WTC11 (cell line): ENCODE measurements around the gene RUBCN.
"Not testable (repeated sequence)": the region's sequence is repeated elsewhere in the genome, so short reads cannot be mapped to it uniquely, and the experiment has no call there.

Source experiments
- ATF2 ChIP-seq: sonication (generic); formaldehyde crosslinking; IDR thresholded peaks from 2 replicates; pipeline ENCODE4 v1.8.1; 2022; ENCODE audit warnings: low read depth, missing genetic modification reagents, borderline replicate concordance
- ATF3 ChIP-seq: sonication (generic); formaldehyde crosslinking; conservative IDR thresholded peaks from 2 replicates; pipeline ENCODE4 v1.8.1; 2022; ENCODE audit warnings: mild to moderate bottlenecking, missing genetic modification reagents
- CREB1 ChIP-seq: sonication (generic); formaldehyde crosslinking; IDR thresholded peaks from 2 replicates; pipeline ENCODE4 v1.8.0; 2023; ENCODE audit warnings: mild to moderate bottlenecking, missing genetic modification reagents
- CTCF ChIP-seq: fragments of 200-600 bp; IDR thresholded peaks from 2 replicates; pipeline ENCODE4 v1.8.0; 2022; ENCODE audit warnings: antibody characterized with exemption
- E2F5 ChIP-seq: sonication (generic); formaldehyde crosslinking; IDR thresholded peaks from 2 replicates; pipeline ENCODE4 v1.8.1; 2022; ENCODE audit warnings: mild to moderate bottlenecking, moderate library complexity, missing genetic modification reagents
- FOXP4 ChIP-seq: sonication (generic); formaldehyde crosslinking; IDR thresholded peaks from 2 replicates; pipeline ENCODE4 v1.8.0; 2022; ENCODE audit warnings: mild to moderate bottlenecking, missing genetic modification reagents
- MAX ChIP-seq: sonication (generic); formaldehyde crosslinking; IDR thresholded peaks from 2 replicates; pipeline ENCODE4 v1.8.0; 2022; ENCODE audit warnings: mild to moderate bottlenecking, missing genetic modification reagents
- MYBL2 ChIP-seq: sonication (generic); formaldehyde crosslinking; IDR thresholded peaks from 2 replicates; pipeline ENCODE4 v1.8.1; 2023; ENCODE audit warnings: mild to moderate bottlenecking, moderate library complexity, missing genetic modification reagents
- PREB ChIP-seq: sonication (generic); formaldehyde crosslinking; IDR thresholded peaks from 2 replicates; pipeline ENCODE4 v1.8.1; 2022; ENCODE audit warnings: mild to moderate bottlenecking, missing genetic modification reagents, moderate library complexity, borderline replicate concordance
- USF2 ChIP-seq: sonication (generic); formaldehyde crosslinking; IDR thresholded peaks from 2 replicates; pipeline ENCODE4 v1.8.1; 2023; ENCODE audit warnings: mild to moderate bottlenecking, missing genetic modification reagents, moderate library complexity
- ZBTB43 ChIP-seq: sonication (generic); formaldehyde crosslinking; IDR thresholded peaks from 2 replicates; pipeline ENCODE4 v1.8.1; 2023; ENCODE audit warnings: mild to moderate bottlenecking, missing genetic modification reagents

- TF ChIP-seq E2F5 (CRISPR knock-in tag); ZBTB43 (CRISPR knock-in tag); MAX (CRISPR knock-in tag); CTCF; MYBL2 (CRISPR knock-in tag); USF2 (CRISPR knock-in tag); CREB1; FOXP4 (CRISPR knock-in tag); PREB (CRISPR knock-in tag); ATF3 (CRISPR knock-in tag); ATF2 (CRISPR knock-in tag): not testable (repeated sequence)
Measured at GRCh38 chr3:197727878-197728277, 8.8 kb downstream of the RUBCN start.
